ENCODE data around the gene ARHGEF11. TPM values are rescaled to one million over a fixed set of nuclear protein-coding genes. Genes with fewer than 3 reads are reported as not detected.
A peak's percentile ranks its signal among the peaks of the same experiment; 100 is the strongest.
"Not testable (repeated sequence)": the region's sequence is repeated elsewhere in the genome, so short reads cannot be mapped to it uniquely, and the experiment has no call there.

Gene ARHGEF11
- total RNA-seq, 6 experiments from 2014 or later: 21.3 to 24.8 (median 22.4) TPM

DNA sequence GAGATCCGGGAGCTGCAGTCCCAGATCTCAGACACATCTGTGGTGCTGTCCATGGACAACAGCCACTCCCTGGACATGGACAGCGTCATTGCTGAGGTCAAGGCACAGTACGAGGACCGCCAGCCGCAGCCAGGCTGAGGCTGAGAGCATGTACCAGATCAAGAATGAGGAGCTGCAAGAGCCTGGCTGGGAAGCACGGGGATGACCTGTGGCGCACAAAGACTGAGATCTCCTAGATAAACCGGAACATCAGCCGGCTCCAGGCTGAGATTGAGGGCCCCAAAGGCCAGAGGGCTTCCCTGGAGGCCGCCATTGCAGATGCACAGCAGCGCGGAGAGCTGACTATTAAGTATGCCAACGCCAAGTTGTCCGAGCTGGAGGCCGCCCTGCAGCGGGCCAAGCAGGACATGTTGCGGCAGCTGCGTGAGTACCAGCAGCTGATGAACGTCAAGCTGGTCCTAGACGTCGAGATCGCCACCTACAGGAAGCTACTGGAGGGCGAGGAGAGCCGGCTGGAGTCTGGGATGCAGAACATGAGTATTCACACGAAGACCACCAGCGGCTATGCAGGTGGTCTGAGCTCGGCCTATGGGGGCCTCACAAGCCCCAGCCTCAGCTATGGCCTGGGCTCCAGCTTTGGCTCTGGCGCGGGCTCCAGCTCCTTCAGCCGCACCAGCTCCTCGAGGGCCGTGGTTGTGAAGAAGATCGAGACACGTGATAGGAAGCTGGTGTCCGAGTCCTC lies 28.6 kb upstream of the ARHGEF11 start:
- peak; percentile 79 for TF ChIP-seq CTCF (IDR thresholded peaks at IDR 0.05)
- Mint-ChIP-seq H3K27ac (no peak overlapping the region), H3K4me1 (ENCODE audit: low read depth) (peaks cover 9% of the 10 kb centered on the region), H3K9me3 (no peaks in the 10 kb centered on the region), H3K4me3 (peak overlapping the region; percentile 41; the same call in 1 of the 2 replicates), H3K36me3 (ENCODE audit: low read depth) (no peaks in the 10 kb centered on the region), H3K27me3 (ENCODE audit: insufficient read depth) (peaks cover 11% of the 10 kb centered on the region)
- peak; percentile 57 for DNase-seq

DNA sequence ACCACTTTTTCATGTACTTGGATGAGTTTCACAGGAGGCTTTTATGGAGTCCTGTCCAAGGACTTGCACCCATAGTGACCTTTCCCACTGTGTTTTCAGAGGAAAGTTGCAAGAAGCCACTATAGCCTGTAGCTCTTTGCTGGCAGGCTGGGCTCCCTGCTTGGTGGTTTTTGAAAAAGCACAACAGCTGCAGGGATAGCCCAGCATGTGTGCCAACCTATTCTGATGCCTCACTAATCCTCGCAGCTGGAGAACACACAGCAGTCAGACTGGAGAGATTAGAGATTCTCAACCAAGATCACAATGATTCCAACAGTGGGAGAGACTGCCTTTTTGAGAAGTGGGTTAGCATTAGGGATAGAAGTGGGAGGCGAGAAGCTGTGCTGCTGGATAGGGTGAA lies 24.1 kb upstream of the ARHGEF11 start:
- Mint-ChIP-seq H3K27me3 (ENCODE audit: insufficient read depth) (peaks cover 22% of the 10 kb centered on the region), H3K9me3 (no peaks in the 10 kb centered on the region), H3K4me3 (no peak overlapping the region), H3K36me3 (ENCODE audit: low read depth) (no peaks in the 10 kb centered on the region), H3K27ac (no peak overlapping the region), H3K4me1 (ENCODE audit: low read depth) (peaks cover 9% of the 10 kb centered on the region)
- no peak for TF ChIP-seq CTCF (IDR thresholded peaks at IDR 0.05)
- DNase-seq: no peak

DNA sequence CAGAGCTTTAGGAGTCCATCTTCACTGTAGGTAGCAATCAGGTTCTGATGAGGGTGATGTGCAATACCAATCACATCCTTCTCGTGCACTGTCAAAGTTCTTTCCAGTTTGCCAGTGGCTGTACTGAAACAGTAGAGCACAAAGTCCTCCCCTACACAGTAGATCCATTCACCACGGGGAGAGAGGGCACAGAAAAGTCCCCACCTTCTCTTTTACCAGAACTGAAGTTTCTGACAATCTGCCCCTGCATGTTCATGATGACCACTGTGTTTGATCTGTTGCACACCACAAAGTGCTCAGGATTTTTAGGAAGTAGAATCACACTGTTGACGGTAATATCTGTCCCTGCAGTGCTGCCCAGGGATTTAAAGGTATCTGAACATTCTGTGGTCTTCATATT lies 13.7 kb upstream of the ARHGEF11 start:
- H3K4me1 Mint-ChIP-seq (ENCODE audit: low read depth); H3K27ac Mint-ChIP-seq; H3K4me3 Mint-ChIP-seq; DNase-seq; H3K36me3 Mint-ChIP-seq (ENCODE audit: low read depth): not testable (repeated sequence)
- Mint-ChIP-seq H3K9me3 (peaks cover 17% of the 10 kb centered on the region), H3K27me3 (ENCODE audit: insufficient read depth) (peaks cover 27% of the 10 kb centered on the region)

DNA sequence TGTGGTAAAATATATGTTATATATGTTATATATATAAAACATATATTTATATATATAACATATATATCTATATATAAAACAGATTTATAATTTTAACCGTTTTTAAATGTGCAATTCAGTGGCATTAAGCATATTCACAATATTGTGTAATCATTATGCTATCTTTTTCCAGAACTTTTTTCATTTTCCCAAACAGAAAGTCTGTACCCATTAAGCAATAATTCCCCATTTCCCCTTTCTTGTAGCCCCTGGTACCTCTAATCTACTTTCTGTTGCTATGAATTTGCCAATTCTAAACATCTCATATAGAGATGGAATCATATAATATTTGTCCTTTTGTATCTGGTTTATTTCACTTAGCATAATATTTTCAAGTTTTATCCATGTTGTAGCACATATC lies 10.7 kb upstream of the ARHGEF11 start:
- no peak for TF ChIP-seq CTCF (IDR thresholded peaks at IDR 0.05)
- Mint-ChIP-seq H3K36me3 (ENCODE audit: low read depth) (peaks cover 5% of the 10 kb centered on the region; the same call in 1 of the 2 replicates), H3K27me3 (ENCODE audit: insufficient read depth) (peaks cover 21% of the 10 kb centered on the region), H3K27ac (no peak overlapping the region), H3K4me1 (ENCODE audit: low read depth) (no peaks in the 10 kb centered on the region), H3K9me3 (peaks cover 21% of the 10 kb centered on the region), H3K4me3 (no peak overlapping the region)
- DNase-seq: no peak

- DNase-seq; H3K36me3 Mint-ChIP-seq (ENCODE audit: low read depth); H3K4me3 Mint-ChIP-seq; H3K27ac Mint-ChIP-seq; H3K4me1 Mint-ChIP-seq (ENCODE audit: low read depth): not testable (repeated sequence)
- peaks cover 20% of the 10 kb centered on the region for H3K27me3 Mint-ChIP-seq (ENCODE audit: insufficient read depth)
- H3K9me3 Mint-ChIP-seq: peaks cover 20% of the 10 kb centered on the region
These were observed 10.2 kb upstream of the ARHGEF11 start for GRCh38 chr1:157055729-157056128.

DNA sequence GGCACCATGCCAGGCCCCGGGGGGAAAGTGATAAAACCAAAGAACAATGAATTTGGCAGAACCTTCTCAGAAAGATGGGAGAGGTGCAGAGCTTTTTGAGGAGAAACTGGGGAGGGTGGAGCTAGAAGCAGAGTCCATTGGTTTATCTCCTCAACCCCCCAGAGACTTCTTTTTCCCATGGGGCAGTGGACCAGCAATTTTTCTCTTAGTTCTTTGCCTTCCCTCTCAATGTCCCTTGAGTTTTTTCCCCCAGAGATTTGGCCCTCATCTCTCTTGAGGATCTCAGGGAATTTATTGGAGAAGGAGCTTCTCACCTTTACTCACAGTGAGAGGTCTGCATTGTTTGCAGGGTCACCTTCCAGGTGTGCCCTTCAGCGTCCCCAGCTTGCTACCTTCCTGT lies 5.3 kb upstream of the ARHGEF11 start:
- H3K9me3 Mint-ChIP-seq: peaks cover 15% of the 10 kb centered on the region
- peaks cover 6% of the 10 kb centered on the region for H3K4me1 Mint-ChIP-seq (ENCODE audit: low read depth)
- no peak overlapping the region for H3K27ac Mint-ChIP-seq
- peaks cover 9% of the 10 kb centered on the region; the same call in 1 of the 2 replicates for H3K36me3 Mint-ChIP-seq (ENCODE audit: low read depth)
- DNase-seq: no peak
- H3K27me3 Mint-ChIP-seq (ENCODE audit: insufficient read depth): peaks cover 12% of the 10 kb centered on the region
- no peak for TF ChIP-seq CTCF (IDR thresholded peaks at IDR 0.05)
- no peak overlapping the region for H3K4me3 Mint-ChIP-seq
